PC-3 (cell line): Measurements from ENCODE around the gene OR9Q2.

Experiments used
- CTCF ChIP-seq: fragments of 300-600 bp; sonication (generic); conservative IDR thresholded peaks from 2 replicates; pipeline ENCODE4 v1.5.1; 2017; ENCODE audit warnings: antibody characterized with exemption, low read depth, mild to moderate bottlenecking, low read length
- EZH2 ChIP-seq: fragments of 300-600 bp; sonication (generic); IDR thresholded peaks from one replicate; pipeline ENCODE4 v1.6.1; 2017; ENCODE audit warnings: antibody characterized with exemption, mild to moderate bottlenecking, low read length; ENCODE audit not compliant: unreplicated experiment
- EZH2phosphoT487 ChIP-seq: fragments of 300-600 bp; sonication (generic); IDR thresholded peaks from 2 replicates; pipeline ENCODE4 v1.6.1; 2018; ENCODE audit warnings: mild to moderate bottlenecking, antibody characterized with exemption, low read length, borderline replicate concordance

- TF ChIP-seq CTCF = no peak
- no peak for TF ChIP-seq EZH2
- TF ChIP-seq EZH2phosphoT487 = no peak
Measured at GRCh38 chr11:58164389-58164788, 24.5 kb upstream of the OR9Q2 start.
